HG03571 (cell line): ENCODE results near the gene NEDD4L.
"Not testable (repeated sequence)": the region's sequence is repeated elsewhere in the genome, so short reads cannot be mapped to it uniquely, and the experiment has no call there.

Experiments used
- ATAC-seq: cut with Tn5 transposase; IDR thresholded peaks from one replicate; pipeline ENCODE4 v1.9.1; 2021; ENCODE audit not compliant: unreplicated experiment

Gene NEDD4L

GRCh38 chr18:58362027-58362575, 318.1 kb downstream of the NEDD4L start:
- ATAC-seq = no peak

GRCh38 chr18:58362829-58363271, 318.8 kb downstream of the NEDD4L start:
- ATAC-seq = no peak

GRCh38 chr18:58363767-58364540, 319.9 kb downstream of the NEDD4L start:
- ATAC-seq = no peak

- ATAC-seq = no peak
Observed at GRCh38 chr18:58364876-58365528, 321.0 kb downstream of the NEDD4L start.

- ATAC-seq = no peak
Observed at GRCh38 chr18:58367425-58368140, 323.6 kb downstream of the NEDD4L start.

- no peak for ATAC-seq
Observed at GRCh38 chr18:58369616-58370015, 325.6 kb downstream of the NEDD4L start.

- no peak for ATAC-seq
Observed at GRCh38 chr18:58370038-58370580, 326.1 kb downstream of the NEDD4L start.

- ATAC-seq = no peak
Observed at GRCh38 chr18:58370612-58371011, 326.6 kb downstream of the NEDD4L start.

GRCh38 chr18:58373481-58373880, 329.5 kb downstream of the NEDD4L start:
- no peak for ATAC-seq

- ATAC-seq = no peak
Observed at GRCh38 chr18:58375051-58375450, 331.0 kb downstream of the NEDD4L start.

GRCh38 chr18:58378411-58379379, 334.7 kb downstream of the NEDD4L start:
- ATAC-seq = no peak

GRCh38 chr18:58379443-58379842, 335.4 kb downstream of the NEDD4L start:
- no peak for ATAC-seq

GRCh38 chr18:58380113-58380512, 336.1 kb downstream of the NEDD4L start:
- not testable (repeated sequence) for ATAC-seq

- no peak for ATAC-seq
Observed at GRCh38 chr18:58381676-58382411, 337.8 kb downstream of the NEDD4L start.

- ATAC-seq = no peak
Observed at GRCh38 chr18:58382446-58382845, 338.4 kb downstream of the NEDD4L start.

GRCh38 chr18:58385472-58385871, 341.4 kb downstream of the NEDD4L start:
- ATAC-seq = no peak

- ATAC-seq = no peak
Observed at GRCh38 chr18:58386780-58387179, 342.8 kb downstream of the NEDD4L start.

GRCh38 chr18:58387716-58388115, 343.7 kb downstream of the NEDD4L start:
- ATAC-seq = no peak

GRCh38 chr18:58388736-58389135, 344.7 kb downstream of the NEDD4L start:
- ATAC-seq = no peak
